Keratinocyte (primary cell): ENCODE data around the gene ABHD8. TPM values are rescaled to one million over a fixed set of nuclear protein-coding genes. Genes with fewer than 3 reads are reported as not detected.

Experiments
- DNase-seq: peaks from one replicate; pipeline ENCODE4 v3.0.0-alpha.2; 2011; ENCODE audit warnings: low read depth, missing footprints, low spot score
- FAIRE-seq: peaks from 2 replicates; lab custom pipeline; 2011; peaks lifted over from hg19 to GRCh38; lab: Jason Lieb, UNC
- H2AFZ ChIP-seq: 2 replicates; pipeline ENCODE4 v1.6.0; 2012; ENCODE audit warnings: low read length, control low read depth, inconsistent platforms; ENCODE audit not compliant: control insufficient read depth
- H3K27ac ChIP-seq: 2 replicates; pipeline ENCODE4 v1.5.1; 2011; ENCODE audit warnings: low read length; ENCODE audit not compliant: control insufficient read depth, insufficient read depth
- H3K27me3 ChIP-seq: 3 replicates; pipeline ENCODE4 v1.6.0; 2011; ENCODE audit warnings: low read length; ENCODE audit not compliant: control insufficient read depth, insufficient read depth; ENCODE audit errors: extremely low read depth
- H3K36me3 ChIP-seq, 2 experiments: 2 replicates in 1 of 2; 3 replicates in 1 of 2; pipeline ENCODE4 v1.5.1; 2011; ENCODE audit warnings: low read length in 2 of 2, mild to moderate bottlenecking in 1 of 2; ENCODE audit not compliant: control insufficient read depth in 2 of 2, insufficient read depth in 2 of 2; ENCODE audit errors: extremely low read depth in 1 of 2
- H3K4me1 ChIP-seq: 3 replicates; pipeline ENCODE4 v1.5.1; 2011; ENCODE audit warnings: low read length; ENCODE audit not compliant: control insufficient read depth, insufficient read depth; ENCODE audit errors: extremely low read depth
- H3K4me2 ChIP-seq: 3 replicates; pipeline ENCODE4 v1.6.0; 2011; ENCODE audit warnings: low read depth, low read length; ENCODE audit not compliant: control insufficient read depth, insufficient read depth; ENCODE audit errors: extremely low read depth
- H3K4me3 ChIP-seq, 3 experiments: fragments of 200-600 bp in 1 of 3; sonication (generic) in 1 of 3; 2 replicates in 2 of 3; 3 replicates in 1 of 3; pipeline ENCODE4 v1.5.1; 2011 to 2016; ENCODE audit warnings: low read length in 3 of 3, mild to moderate bottlenecking in 3 of 3, control low read depth in 2 of 3, inconsistent platforms in 1 of 3, low read depth in 1 of 3, mixed read lengths in 1 of 3, mixed run types in 1 of 3, moderate library complexity in 1 of 3; ENCODE audit not compliant: control insufficient read depth in 2 of 3, insufficient read depth in 2 of 3; ENCODE audit errors: extremely low read depth in 1 of 3
- H3K79me2 ChIP-seq: 2 replicates; pipeline ENCODE4 v1.6.0; 2012; ENCODE audit warnings: low read length; ENCODE audit not compliant: control insufficient read depth, insufficient read depth
- H3K9ac ChIP-seq: 3 replicates; pipeline ENCODE4 v1.6.0; 2011; ENCODE audit warnings: low read length; ENCODE audit not compliant: control insufficient read depth, insufficient read depth; ENCODE audit errors: extremely low read depth
- H3K9me1 ChIP-seq: 3 replicates; pipeline ENCODE4 v1.6.0; 2011; ENCODE audit warnings: low read length; ENCODE audit not compliant: control insufficient read depth, insufficient read depth; ENCODE audit errors: extremely low read depth
- H3K9me3 ChIP-seq: 2 replicates; pipeline ENCODE4 v1.5.1; 2012; ENCODE audit warnings: low read depth, low read length; ENCODE audit not compliant: control insufficient read depth
- H4K20me1 ChIP-seq: 3 replicates; pipeline ENCODE4 v1.6.0; 2011; ENCODE audit warnings: low read length; ENCODE audit not compliant: control insufficient read depth, insufficient read depth; ENCODE audit errors: extremely low read depth
- EZH2 ChIP-seq: IDR thresholded peaks from one replicate; pipeline ENCODE4 v1.6.1; 2012; ENCODE audit warnings: inconsistent platforms, mild to moderate bottlenecking, low read length, moderate library complexity
- dilution Hi-C: fragments of 300-500 bp; cut with MboI; formaldehyde crosslinking; loops from one replicate; pipeline ENCODE4 v1.7.0; 2020; ENCODE audit warnings: low sequenced_read_pairs; ENCODE audit not compliant: extremely low pct_ligation_motif_present
- polyA plus RNA-seq, 5 experiments: library from polyadenylated mRNA; depleted of rRNA in 3 of 5; stranded (reverse) in 3 of 5; stranded (forward) in 1 of 5; unstranded in 1 of 5; fragments of >200 nt; gene quantifications; 1 replicate in 1 of 5; 2 replicates in 3 of 5; 3 replicates in 1 of 5; pipeline versions ENCODE4 v1.2.1 to v1.2.3, GENCODE V29; 2011 to 2012; ENCODE audit warnings: missing spikeins in 2 of 5, low read depth in 1 of 5, low replicate concordance in 1 of 5
- TF ChIP-seq, protein P1 (sequence below), 3 experiments: IDR thresholded peaks in 1 of 3; conservative IDR thresholded peaks in 1 of 3; optimal IDR thresholded peaks in 1 of 3; 2 replicates in 2 of 3; 3 replicates in 1 of 3; pipeline versions ENCODE3 to v1.5.1; 2011; ENCODE audit warnings: low read length in 3 of 3, mild to moderate bottlenecking in 3 of 3, moderate library complexity in 2 of 3, control low read depth in 1 of 3, inconsistent platforms in 1 of 3; ENCODE audit not compliant: insufficient read depth in 2 of 3; ENCODE audit errors: extremely low read depth in 1 of 3

The ABHD8 gene
- polyA plus RNA-seq, 1 donor (not counting 4 experiments of a cell fraction or from before 2014, with no cell fraction given) = 4.1 TPM

DNA sequence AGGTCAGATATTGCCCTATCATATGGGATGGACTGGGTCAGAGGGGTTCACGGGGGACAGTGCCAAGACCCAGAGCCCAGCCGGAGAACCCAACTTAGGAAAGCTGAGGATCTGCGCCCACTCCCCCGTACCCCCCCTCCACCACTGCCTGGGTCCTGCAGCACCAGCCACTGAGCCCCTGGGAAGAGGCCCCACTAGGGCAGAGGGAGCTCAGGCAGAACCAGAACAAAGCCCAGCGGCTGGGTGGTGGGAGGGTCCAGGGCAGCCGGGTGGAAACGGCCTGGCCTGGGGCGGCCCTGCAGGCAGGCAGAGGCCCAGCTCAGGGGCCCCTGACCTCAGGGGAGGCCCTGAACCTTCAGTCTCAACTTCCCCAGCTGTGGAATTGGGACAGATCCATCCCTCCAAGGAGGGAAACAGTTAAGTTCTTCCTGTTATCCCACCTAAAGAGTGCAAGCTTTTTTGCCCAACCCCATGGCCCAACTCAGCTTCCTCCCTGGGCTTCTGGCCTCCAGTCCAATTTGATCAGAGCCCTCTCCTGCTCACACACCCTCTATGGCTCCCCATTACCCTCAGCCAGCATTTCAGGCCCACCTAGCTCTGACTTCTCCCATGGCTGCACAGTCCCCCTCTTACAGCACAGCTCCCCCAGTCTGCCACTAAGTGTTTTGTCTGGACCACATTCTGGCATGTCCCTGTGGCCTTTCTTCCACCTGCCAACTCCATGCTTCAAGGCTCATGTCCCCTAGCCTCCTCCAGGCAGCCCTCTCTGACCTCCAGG lies 60.6 kb downstream of the ABHD8 start:
- no peak for DNase-seq
- H3K79me2 ChIP-seq = peaks cover 40% of the 10 kb centered on the region
- dilution Hi-C loops = no loop called here
- no peak overlapping the region for H3K27ac ChIP-seq
- H3K36me3 ChIP-seq = peaks cover 3 to 7% of the 10 kb centered on the region in 2 experiments
- H2AFZ ChIP-seq = no peak overlapping the region
- H3K27me3 ChIP-seq = no peaks in the 10 kb centered on the region
- H4K20me1 ChIP-seq = no peaks in the 10 kb centered on the region
- peaks cover 16% of the 10 kb centered on the region for H3K4me1 ChIP-seq
- FAIRE-seq = no peak
- no peaks in the 10 kb centered on the region for H3K9me1 ChIP-seq
- TF ChIP-seq EZH2 = no peak
- TF ChIP-seq, protein P1, sequence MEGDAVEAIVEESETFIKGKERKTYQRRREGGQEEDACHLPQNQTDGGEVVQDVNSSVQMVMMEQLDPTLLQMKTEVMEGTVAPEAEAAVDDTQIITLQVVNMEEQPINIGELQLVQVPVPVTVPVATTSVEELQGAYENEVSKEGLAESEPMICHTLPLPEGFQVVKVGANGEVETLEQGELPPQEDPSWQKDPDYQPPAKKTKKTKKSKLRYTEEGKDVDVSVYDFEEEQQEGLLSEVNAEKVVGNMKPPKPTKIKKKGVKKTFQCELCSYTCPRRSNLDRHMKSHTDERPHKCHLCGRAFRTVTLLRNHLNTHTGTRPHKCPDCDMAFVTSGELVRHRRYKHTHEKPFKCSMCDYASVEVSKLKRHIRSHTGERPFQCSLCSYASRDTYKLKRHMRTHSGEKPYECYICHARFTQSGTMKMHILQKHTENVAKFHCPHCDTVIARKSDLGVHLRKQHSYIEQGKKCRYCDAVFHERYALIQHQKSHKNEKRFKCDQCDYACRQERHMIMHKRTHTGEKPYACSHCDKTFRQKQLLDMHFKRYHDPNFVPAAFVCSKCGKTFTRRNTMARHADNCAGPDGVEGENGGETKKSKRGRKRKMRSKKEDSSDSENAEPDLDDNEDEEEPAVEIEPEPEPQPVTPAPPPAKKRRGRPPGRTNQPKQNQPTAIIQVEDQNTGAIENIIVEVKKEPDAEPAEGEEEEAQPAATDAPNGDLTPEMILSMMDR (optimal IDR thresholded peaks at IDR 0.05 in 1 of 3, IDR thresholded peaks at IDR 0.05 in 1 of 3, conservative IDR thresholded peaks at IDR 0.05 in 1 of 3; ENCODE audit: extremely low read depth in 1 of 3, insufficient read depth in 2 of 3, low read length in 3 of 3) = no peak
- no peaks in the 10 kb centered on the region for H3K9me3 ChIP-seq
- H3K4me3 ChIP-seq = peak overlapping the region in 1 of 3 experiments; percentile 1
- H3K4me2 ChIP-seq = no peak overlapping the region
- no peak overlapping the region for H3K9ac ChIP-seq

Other genes starting within 250 kb of the ABHD8 start
- gene HAUS8, start 228.0 kb downstream of the ABHD8 start, polyA plus RNA-seq = 4.1 to 8.8 TPM (median 8.1 TPM) in 3 replicates
- 14.3 to 17.9 TPM (median 14.4 TPM) in 3 replicates for gene MYO9B, start 227.6 kb downstream of the ABHD8 start, polyA plus RNA-seq
- 18.0 to 24.1 TPM (median 20.7 TPM) in 3 replicates for gene USE1, start 88.1 kb downstream of the ABHD8 start, polyA plus RNA-seq
- gene OCEL1, start 77.2 kb downstream of the ABHD8 start, polyA plus RNA-seq = 2.1 to 6.6 TPM (median 2.2 TPM) in 3 replicates
- gene NR2F6, start 57.5 kb downstream of the ABHD8 start, polyA plus RNA-seq = 12.3 to 20.2 TPM (median 12.9 TPM) in 3 replicates
- gene USHBP1, start 38.7 kb downstream of the ABHD8 start, polyA plus RNA-seq = not detected in 3 replicates
- gene BABAM1, start 36.0 kb downstream of the ABHD8 start, polyA plus RNA-seq = 83.1 to 92.8 TPM (median 83.1 TPM) in 3 replicates
- gene ANKLE1, start 21.5 kb downstream of the ABHD8 start, polyA plus RNA-seq = 0.30 to 0.41 TPM (median 0.39 TPM) in 3 replicates
- gene MRPL34, start 2.4 kb upstream of the ABHD8 start, polyA plus RNA-seq = 49.2 to 63.7 TPM (median 59.6 TPM) in 3 replicates
- gene DDA1, start 6.1 kb upstream of the ABHD8 start, polyA plus RNA-seq = 59.4 to 75.4 TPM (median 62.8 TPM) in 3 replicates
- 1.1 to 2.7 TPM (median 1.6 TPM) in 3 replicates for gene ANO8, start 31.4 kb upstream of the ABHD8 start, polyA plus RNA-seq
- gene GTPBP3, start 34.1 kb upstream of the ABHD8 start, polyA plus RNA-seq = 7.2 to 9.3 TPM (median 8.9 TPM) in 3 replicates
- gene PLVAP, start 73.9 kb upstream of the ABHD8 start, polyA plus RNA-seq = not detected in 3 replicates
- gene CCDC194, start 90.8 kb upstream of the ABHD8 start, polyA plus RNA-seq = not detected in 3 replicates
- 4.0 to 8.4 TPM (median 4.4 TPM) in 3 replicates for gene BST2, start 102.2 kb upstream of the ABHD8 start, polyA plus RNA-seq
- 23.3 to 36.6 TPM (median 33.0 TPM) in 3 replicates for gene MVB12A, start 116.6 kb upstream of the ABHD8 start, polyA plus RNA-seq
- gene TMEM221, start 145.2 kb upstream of the ABHD8 start, polyA plus RNA-seq = 0.04 to 0.08 TPM (median 0.06 TPM) in 3 replicates
- gene NXNL1, start 157.5 kb upstream of the ABHD8 start, polyA plus RNA-seq = not detected in 3 replicates
- gene SLC27A1, start 167.1 kb upstream of the ABHD8 start, polyA plus RNA-seq = 8.4 to 12.6 TPM (median 11.7 TPM) in 3 replicates
- 30.2 to 71.5 TPM (median 33.8 TPM) in 3 replicates for gene PGLS, start 208.2 kb upstream of the ABHD8 start, polyA plus RNA-seq